Ovary (tissue), 9 donors: ENCODE data around the gene SUMO3. TPM values are rescaled to one million over a fixed set of nuclear protein-coding genes. Genes with fewer than 3 reads are reported as not detected.

Experiments used
- DNase-seq, 5 donors: peaks; one replicate each; pipeline ENCODE4 v3.0.0-alpha.2; 2019 to 2020
- H3K27ac ChIP-seq, 2 donors: fragments of 200-600 bp; one replicate each; pipeline versions ENCODE4 v1.5.1 to v1.8.0; 2019 to 2022
- H3K27me3 ChIP-seq: fragments of 200-600 bp; one replicate; pipeline ENCODE4 v1.8.0; 2022
- H3K36me3 ChIP-seq: fragments of 200-600 bp; sonication (generic); one replicate; pipeline ENCODE4 v1.5.1; 2019
- H3K4me1 ChIP-seq: one replicate; pipeline ENCODE4 v1.8.1; 2013; ENCODE audit warnings: mild to moderate bottlenecking, moderate library complexity; ENCODE audit not compliant: insufficient read depth
- H3K4me3 ChIP-seq: fragments of 200-600 bp; sonication (generic); one replicate; pipeline ENCODE4 v1.5.1; 2017
- H3K9me3 ChIP-seq, 2 donors: fragments of 200-600 bp in 1 of 2; sonication (generic) in 1 of 2; one replicate each; pipeline versions ENCODE4 v1.5.1 to v1.8.1; 2013 to 2019; ENCODE audit warnings: mild to moderate bottlenecking in 1 of 2, moderate library complexity in 1 of 2
- EP300 ChIP-seq: sonication (generic); formaldehyde crosslinking; IDR thresholded peaks from one replicate; pipeline ENCODE4 v1.6.1; 2017; ENCODE audit warnings: antibody characterized with exemption
- POLR2A ChIP-seq: fragments of 450-650 bp; IDR thresholded peaks from one replicate; pipeline ENCODE4 v1.6.1; 2017; ENCODE audit warnings: antibody characterized with exemption, mild to moderate bottlenecking, moderate library complexity
- WGBS, 3 donors: extraction: QIAGEN DNeasy Blood & Tissue Kit in 1 of 3; methylation state at CpG; one replicate each; pipeline versions ENCODE4 v1.1.5 to v1.1.7; 2013 to 2017; 5-methylcytosine and 5-hydroxymethylcytosine counted together
- intact Hi-C, 4 donors: fragments of 100-400 bp; cut with DNase I; formaldehyde crosslinking; loops; one replicate each; pipeline versions ENCODE4 v1.11.0 to v1.15.1; 2022 to 2023
- polyA plus RNA-seq, 2 donors: library from polyadenylated mRNA; stranded (reverse); fragments of 200-250 nt in 1 of 2; fragments of 350-450 nt in 1 of 2; fragmentation: Illumina TruSeq in 1 of 2; extraction: RNeasy Lipid Tissue Mini Kit (QIAGEN cat#74804) in 1 of 2; gene quantifications; one replicate each; pipeline ENCODE4 v1.2.3, GENCODE V29; 2013 to 2014
- total RNA-seq, 7 donors: library from RNA; depleted of rRNA in 2 of 7; stranded (reverse); fragments of >200 nt in 2 of 7; fragmentation: NEBNext Ultra II Directional in 3 of 7; extraction: Animal tissue kit (Norgen Biotek cat#: 25700) in 3 of 7; gene quantifications; one replicate each; pipeline versions ENCODE4 v1.1.0 to v1.2.4, GENCODE V29; 2016 to 2023
- TF ChIP-seq, protein P1 (sequence below), 3 donors: fragments of 450-650 bp in 2 of 3; fragments of 200-600 bp in 1 of 3; IDR thresholded peaks; one replicate each; pipeline versions ENCODE4 v1.5.1 to v1.8.0; 2016 to 2022; ENCODE audit warnings: antibody characterized with exemption in 3 of 3, mild to moderate bottlenecking in 1 of 3
- donor health status: DM: no; HTN: no; CAD: no; lungs with moderate emphysema.
- donor health status: DM: no; HTN: no; CAD: no.
- donor health status: Bipolar disorder and iron deficiency.
- donor health status: DM: yes; HTN: yes; CAD: no.
- donor health status: DM: no; HTN: no; CAD: no.
- donor health status: DM: yes; HTN: yes; CAD: no.

Gene SUMO3
- total and polyA plus RNA-seq, 9 donors, result 45.3 to 108 (median 74.3) TPM

DNA sequence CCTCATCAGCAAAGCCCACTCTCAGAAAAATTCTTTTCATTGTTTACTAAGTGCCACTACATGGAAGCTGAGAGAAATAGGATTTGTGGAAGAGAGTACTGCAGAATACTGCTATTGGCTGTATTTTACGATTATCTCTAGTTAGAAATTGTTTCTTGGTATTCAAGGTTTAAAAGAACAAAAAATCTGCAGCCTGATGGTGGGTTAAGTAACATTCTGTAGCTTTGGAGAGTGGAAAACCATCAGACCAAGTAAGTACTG is 28.3 kb upstream of the SUMO3 start:
- WGBS, 3 donors, result 3 to 6% (median 5%) methylated on average over 1 of the region's 1 CpG
- Histone ChIP-seq H3K36me3 (no peaks in the 10 kb centered on the region), H3K27me3 (no peaks in the 10 kb centered on the region), H3K9me3 (no peaks in the 10 kb centered on the region), H3K4me1 (peaks cover 3% of the 10 kb centered on the region), H3K4me3 (no peak overlapping the region), H3K27ac (no peak overlapping the region)
- TF ChIP-seq EP300, result no peak
- TF ChIP-seq, protein P1, sequence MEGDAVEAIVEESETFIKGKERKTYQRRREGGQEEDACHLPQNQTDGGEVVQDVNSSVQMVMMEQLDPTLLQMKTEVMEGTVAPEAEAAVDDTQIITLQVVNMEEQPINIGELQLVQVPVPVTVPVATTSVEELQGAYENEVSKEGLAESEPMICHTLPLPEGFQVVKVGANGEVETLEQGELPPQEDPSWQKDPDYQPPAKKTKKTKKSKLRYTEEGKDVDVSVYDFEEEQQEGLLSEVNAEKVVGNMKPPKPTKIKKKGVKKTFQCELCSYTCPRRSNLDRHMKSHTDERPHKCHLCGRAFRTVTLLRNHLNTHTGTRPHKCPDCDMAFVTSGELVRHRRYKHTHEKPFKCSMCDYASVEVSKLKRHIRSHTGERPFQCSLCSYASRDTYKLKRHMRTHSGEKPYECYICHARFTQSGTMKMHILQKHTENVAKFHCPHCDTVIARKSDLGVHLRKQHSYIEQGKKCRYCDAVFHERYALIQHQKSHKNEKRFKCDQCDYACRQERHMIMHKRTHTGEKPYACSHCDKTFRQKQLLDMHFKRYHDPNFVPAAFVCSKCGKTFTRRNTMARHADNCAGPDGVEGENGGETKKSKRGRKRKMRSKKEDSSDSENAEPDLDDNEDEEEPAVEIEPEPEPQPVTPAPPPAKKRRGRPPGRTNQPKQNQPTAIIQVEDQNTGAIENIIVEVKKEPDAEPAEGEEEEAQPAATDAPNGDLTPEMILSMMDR (IDR thresholded peaks at IDR 0.05), result no peak
- TF ChIP-seq POLR2A, result no peak
- no peak for DNase-seq
- intact Hi-C loops, result no loop called here

DNA sequence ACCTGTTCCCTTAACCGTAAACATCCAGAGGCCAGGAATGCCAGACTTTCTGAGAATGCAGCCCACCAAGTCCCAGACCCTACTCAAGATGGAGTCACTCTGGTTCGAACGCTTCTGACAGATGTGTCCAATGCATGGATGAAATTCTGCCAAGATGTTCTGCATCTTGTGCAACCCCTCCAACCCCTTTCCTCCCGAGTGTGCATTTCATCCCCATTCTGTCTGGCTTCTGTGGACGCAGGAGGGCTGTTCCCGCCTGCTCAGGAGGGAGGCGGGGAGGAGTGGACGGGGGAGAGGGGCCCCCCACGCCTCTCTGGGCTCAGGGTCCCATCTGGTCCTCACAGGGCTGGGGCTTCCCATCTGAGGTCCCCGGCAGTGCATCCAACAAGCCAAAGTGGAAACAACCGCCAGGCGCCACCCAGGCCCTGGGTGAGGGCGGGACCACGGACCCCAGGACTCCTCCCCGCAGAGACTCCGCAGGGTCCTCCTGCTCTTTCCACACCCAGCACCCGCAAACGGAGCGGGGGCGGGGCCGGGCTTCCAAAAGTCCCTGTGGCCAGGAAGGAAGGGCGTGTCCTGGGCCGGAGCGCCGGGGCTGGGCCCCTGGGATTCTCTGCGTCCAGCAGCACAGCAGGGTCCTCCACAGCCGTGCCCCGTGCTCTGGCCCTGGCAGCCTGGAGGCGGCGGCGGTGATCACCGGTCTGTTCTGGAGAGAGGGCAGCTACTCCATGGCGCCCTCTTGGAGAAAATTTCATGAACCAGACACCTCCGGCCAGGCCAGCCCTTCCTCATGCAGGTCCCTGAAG is 27.8 kb upstream of the SUMO3 start:
- Histone ChIP-seq H3K4me1 (peaks cover 3% of the 10 kb centered on the region), H3K36me3 (no peaks in the 10 kb centered on the region), H3K27ac (no peak overlapping the region), H3K9me3 (no peaks in the 10 kb centered on the region), H3K27me3 (no peaks in the 10 kb centered on the region), H3K4me3 (peak overlapping the region; percentile 15)
- WGBS, 3 donors, result 4 to 7% (median 4%) methylated on average over 24 to 34 of the region's 34 CpGs
- peak in 2 of 5 donors; percentile 29 to 60 for DNase-seq
- TF ChIP-seq, protein P1 (IDR thresholded peaks at IDR 0.05), result no peak
- TF ChIP-seq POLR2A, result no peak
- TF ChIP-seq EP300, result no peak
- intact Hi-C loops, result no loop called here

DNA sequence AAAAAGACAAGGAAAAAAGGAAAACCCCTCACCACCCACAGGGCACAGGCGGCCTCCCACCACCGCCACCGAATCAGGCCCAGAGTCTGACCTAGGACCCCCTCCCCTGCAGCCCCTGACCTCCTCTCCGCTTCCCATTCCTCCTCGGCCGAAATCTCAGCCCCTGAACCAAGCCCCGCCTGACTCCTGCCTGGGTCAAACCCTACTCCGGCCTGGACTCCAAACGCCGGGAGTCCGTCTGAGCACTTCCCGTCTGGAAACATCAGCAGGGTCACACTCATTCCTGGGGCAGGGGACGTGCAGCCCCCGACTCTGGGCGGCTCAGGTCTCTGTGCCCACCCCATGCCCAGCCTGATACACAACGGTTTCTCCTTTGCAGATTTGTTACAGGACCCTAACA is 26.4 kb upstream of the SUMO3 start:
- Histone ChIP-seq H3K9me3 (no peaks in the 10 kb centered on the region), H3K27me3 (no peaks in the 10 kb centered on the region), H3K36me3 (no peaks in the 10 kb centered on the region), H3K4me3 (no peak overlapping the region), H3K4me1 (peaks cover 3% of the 10 kb centered on the region), H3K27ac (no peak overlapping the region)
- TF ChIP-seq, protein P1 (IDR thresholded peaks at IDR 0.05), result no peak
- TF ChIP-seq POLR2A, result no peak
- no peak for TF ChIP-seq EP300
- 45 to 55% (median 50%) methylated on average over 16 of the region's 16 CpGs for WGBS, 3 donors
- intact Hi-C loops, result no loop called here
- DNase-seq, result no peak

DNA sequence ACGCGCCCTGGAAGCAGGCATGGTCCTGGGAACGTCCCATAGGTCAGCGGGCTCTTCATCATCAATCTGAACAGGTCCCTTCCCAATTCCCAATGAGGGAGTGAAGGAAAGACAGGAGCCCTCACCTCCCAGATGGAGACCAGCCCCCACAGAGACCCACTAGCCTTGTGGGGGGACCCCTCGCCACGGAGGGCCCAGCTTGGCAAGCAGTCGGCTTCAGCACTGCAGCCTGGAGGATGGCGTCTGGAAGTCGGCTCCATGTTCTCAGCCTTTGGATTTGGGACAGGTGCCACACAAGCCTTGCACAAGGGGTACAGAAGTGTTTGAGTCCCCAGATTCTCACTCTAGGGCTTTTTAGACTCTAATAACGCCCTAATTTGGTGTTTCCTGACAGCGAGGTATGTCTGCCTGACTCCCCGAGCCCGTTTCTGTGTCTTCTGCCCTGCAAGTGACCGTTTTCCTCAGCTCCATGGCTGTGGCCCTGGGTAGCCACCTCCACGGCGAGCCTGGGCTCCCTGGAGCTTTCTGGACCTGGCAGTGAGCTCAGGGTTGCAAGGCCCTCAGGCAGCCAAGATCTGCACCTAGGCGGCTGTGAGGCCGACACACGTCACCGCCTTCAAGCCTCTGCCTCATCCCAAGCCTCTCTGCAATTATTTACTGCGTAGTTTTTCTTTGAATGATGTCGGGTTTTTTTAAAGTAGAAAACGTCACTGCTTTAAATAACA is 25.0 kb upstream of the SUMO3 start:
- intact Hi-C loops, result no loop called here
- Histone ChIP-seq H3K4me3 (no peak overlapping the region), H3K36me3 (no peaks in the 10 kb centered on the region), H3K27ac (no peak overlapping the region), H3K9me3 (no peaks in the 10 kb centered on the region), H3K27me3 (no peaks in the 10 kb centered on the region), H3K4me1 (peaks cover 3% of the 10 kb centered on the region)
- TF ChIP-seq EP300, result no peak
- TF ChIP-seq, protein P1 (IDR thresholded peaks at IDR 0.05), result no peak
- no peak for TF ChIP-seq POLR2A
- 77 to 84% (median 83%) methylated on average over 23 of the region's 23 CpGs for WGBS, 3 donors
- DNase-seq, result no peak
